ENCODE results near the gene EPS15.

Gene EPS15

DNA sequence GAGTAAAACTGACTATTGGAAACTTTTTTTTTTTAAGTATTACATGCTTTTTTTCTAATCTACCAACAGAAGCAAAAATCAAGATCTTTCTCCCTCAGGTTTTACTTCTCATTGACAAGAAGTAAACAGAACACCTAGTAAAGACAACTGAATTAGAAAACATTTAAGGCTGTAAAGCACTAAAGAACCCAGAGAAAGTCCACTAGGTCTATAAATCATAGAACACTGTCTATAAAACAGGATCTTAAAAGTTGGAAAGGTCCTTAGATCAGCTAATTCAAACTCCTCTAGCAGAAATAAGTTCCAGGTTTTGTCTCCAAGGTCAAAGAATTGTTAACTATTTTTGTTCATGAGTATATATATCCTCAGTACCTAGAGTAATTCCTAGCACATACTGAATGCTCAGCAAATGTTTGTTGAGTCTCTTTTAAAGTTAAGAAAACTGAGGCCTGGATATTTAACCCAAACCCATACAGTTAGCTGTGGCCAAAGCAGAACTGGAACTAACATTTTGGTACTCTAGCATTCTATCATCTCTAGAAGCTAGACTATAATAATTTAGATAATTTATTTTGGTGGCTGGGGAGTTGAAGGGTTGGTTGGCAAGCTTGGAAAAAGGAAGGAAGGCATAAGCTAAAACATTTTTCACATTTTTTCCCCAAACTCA is 3.0 kb downstream of the EPS15 start:
- H3K4me3 ChIP-seq (ENCODE audit: low read length), result no peak overlapping the region
- DNase-seq (ENCODE audit: low read depth), result no peak
- TF ChIP-seq, protein P1, sequence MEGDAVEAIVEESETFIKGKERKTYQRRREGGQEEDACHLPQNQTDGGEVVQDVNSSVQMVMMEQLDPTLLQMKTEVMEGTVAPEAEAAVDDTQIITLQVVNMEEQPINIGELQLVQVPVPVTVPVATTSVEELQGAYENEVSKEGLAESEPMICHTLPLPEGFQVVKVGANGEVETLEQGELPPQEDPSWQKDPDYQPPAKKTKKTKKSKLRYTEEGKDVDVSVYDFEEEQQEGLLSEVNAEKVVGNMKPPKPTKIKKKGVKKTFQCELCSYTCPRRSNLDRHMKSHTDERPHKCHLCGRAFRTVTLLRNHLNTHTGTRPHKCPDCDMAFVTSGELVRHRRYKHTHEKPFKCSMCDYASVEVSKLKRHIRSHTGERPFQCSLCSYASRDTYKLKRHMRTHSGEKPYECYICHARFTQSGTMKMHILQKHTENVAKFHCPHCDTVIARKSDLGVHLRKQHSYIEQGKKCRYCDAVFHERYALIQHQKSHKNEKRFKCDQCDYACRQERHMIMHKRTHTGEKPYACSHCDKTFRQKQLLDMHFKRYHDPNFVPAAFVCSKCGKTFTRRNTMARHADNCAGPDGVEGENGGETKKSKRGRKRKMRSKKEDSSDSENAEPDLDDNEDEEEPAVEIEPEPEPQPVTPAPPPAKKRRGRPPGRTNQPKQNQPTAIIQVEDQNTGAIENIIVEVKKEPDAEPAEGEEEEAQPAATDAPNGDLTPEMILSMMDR (conservative IDR thresholded peaks at IDR 0.05; ENCODE audit: low read depth, low read length), result no peak

DNA sequence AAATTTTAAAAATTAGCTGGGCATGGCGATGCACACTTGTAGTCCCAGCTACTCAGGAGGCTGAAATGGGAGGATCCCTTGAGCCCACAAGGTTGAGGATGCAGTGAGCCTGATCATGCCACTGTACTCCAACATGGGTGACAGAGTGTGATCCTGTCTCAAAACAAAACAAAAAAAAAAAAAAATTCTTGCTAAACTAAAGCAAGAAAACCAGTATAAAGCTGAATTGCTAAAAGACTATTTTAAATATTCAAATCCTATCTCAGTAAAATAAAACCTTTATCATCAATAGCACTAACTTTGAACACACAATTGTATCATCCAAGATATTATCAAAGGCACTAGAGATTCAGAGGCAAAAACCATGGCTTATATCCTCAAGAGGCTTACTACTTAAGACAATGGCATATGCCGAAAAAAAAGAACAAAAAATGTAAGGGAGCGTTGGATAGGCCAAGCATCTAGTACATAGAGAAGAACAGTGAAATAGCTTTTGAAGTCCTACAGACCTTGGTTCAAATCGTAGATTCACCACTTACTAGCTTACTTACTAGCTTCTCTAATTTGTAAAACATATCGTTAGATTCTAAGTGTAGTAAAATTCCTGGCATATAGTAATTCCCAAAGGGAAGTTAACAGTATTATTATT is 3.6 kb downstream of the EPS15 start:
- DNase-seq (ENCODE audit: low read depth), result no peak
- no peak overlapping the region for H3K4me3 ChIP-seq (ENCODE audit: low read length)
- TF ChIP-seq, protein P1 (conservative IDR thresholded peaks at IDR 0.05; ENCODE audit: low read depth, low read length), result no peak

DNA sequence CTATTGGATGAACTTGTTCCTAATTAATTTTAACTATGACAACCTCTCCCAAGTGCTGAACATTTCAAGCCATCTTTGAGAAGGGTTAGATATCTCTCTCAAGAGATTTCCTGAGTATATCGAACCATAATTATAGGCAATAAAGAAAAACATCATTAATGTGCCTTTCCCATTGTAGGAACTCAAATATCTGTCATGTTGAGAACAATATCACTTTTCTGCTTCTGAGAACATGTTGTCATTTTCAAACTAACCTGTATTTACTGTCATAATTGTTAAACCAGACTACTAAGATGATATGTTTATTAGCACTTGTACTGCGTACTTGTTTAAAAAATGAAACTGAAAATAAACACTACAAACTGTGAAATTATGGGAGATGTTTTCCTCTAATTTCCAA is 4.3 kb downstream of the EPS15 start:
- no peak overlapping the region for H3K4me3 ChIP-seq (ENCODE audit: low read length)
- no peak for DNase-seq (ENCODE audit: low read depth)
- TF ChIP-seq, protein P1 (conservative IDR thresholded peaks at IDR 0.05; ENCODE audit: low read depth, low read length), result no peak

DNA sequence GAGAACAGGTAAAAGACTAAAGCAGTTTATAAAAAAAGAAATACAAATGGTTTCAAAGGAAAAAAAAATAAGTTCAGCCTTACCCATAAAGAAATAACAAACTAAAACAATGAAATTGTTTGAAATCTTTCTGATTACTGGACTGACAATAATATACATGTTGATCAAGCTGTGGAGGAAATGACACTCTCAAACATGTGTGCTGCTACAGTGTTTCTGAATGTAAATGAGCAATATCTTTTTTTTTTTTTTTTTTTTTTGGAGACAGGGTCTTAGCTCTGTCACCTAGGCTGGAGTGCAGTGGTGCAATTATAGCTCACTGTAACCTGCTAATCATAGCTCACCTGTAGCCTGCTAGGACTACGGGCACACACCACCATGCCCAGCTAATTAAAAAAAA is 6.5 kb downstream of the EPS15 start:
- TF ChIP-seq, protein P1 (conservative IDR thresholded peaks at IDR 0.05; ENCODE audit: low read depth, low read length), result no peak
- DNase-seq (ENCODE audit: low read depth), result no peak
- H3K4me3 ChIP-seq (ENCODE audit: low read length), result no peak overlapping the region

DNA sequence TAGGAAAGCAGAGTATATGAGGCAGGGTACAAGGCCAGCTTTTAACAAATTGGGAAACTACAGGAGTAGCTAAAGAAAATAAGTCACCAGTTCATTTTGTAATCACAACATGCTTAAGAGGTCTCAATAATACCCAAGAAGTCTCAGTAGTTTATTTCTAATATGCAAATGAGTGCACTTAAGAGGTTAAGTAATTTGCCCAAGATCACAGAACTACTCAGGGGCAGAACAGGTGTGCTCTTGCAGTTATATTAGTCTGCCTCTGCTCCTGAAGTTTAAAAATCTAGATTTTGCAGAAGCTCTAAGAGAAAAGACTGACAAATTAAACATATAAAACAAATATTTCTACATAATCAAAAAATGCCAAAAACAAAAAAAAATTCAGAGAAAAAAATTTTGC is 6.9 kb downstream of the EPS15 start:
- H3K4me3 ChIP-seq (ENCODE audit: low read length), result no peak overlapping the region
- DNase-seq (ENCODE audit: low read depth), result no peak
- TF ChIP-seq, protein P1 (conservative IDR thresholded peaks at IDR 0.05; ENCODE audit: low read depth, low read length), result no peak

DNA sequence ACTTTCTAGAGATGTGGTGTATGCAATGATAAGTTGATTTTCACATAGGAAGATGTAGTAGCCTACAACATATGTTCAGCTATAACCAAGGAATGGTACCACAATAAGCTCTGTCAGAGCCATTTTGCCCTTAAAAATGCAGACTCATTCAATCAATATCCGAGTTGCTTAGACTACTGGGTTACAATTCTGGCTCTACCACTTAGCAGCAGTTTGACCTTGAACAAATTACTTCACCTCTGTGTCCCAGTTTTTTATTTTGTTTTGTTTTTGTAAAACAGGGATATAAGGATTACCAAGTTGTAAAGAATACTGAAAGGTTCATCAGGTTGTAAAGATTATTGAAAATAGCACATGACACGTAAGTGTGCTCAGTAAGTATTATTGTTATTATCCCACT is 9.3 kb downstream of the EPS15 start:
- no peak for DNase-seq (ENCODE audit: low read depth)
- H3K4me3 ChIP-seq (ENCODE audit: low read length), result no peak overlapping the region
- TF ChIP-seq, protein P1 (conservative IDR thresholded peaks at IDR 0.05; ENCODE audit: low read depth, low read length), result no peak

DNA sequence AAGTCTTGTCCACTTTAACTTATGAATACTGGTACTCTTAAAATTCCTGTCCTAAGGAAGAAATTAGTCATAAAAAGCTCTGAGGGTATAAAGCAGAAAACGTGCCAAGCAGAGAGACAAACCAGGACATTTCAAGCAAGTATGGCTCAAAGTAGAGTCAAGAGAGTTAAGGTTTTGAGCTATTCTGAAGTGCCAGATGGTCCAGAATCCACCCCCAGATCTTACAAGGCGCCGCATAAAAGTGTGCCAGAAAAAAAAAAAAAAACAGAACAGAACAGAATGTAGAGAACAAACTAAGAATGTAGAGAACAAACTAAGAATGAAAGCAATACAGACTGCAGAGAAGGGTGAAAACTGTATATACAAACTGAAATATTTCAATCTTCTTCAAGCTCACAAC is 12.5 kb downstream of the EPS15 start:
- TF ChIP-seq, protein P1 (conservative IDR thresholded peaks at IDR 0.05; ENCODE audit: low read depth, low read length), result no peak
- H3K4me3 ChIP-seq (ENCODE audit: low read length), result no peak overlapping the region
- DNase-seq (ENCODE audit: low read depth), result peak; percentile 34

Measured in retinal pigment epithelial cell (primary cell).